Activated CD8-positive, alpha-beta T cell treated with anti-CD3 and anti-CD28 coated beads, Interleukin-2, amount 10 ng/mL, durations not matched to agents 7 days and 5 days (primary cell): ENCODE measurements around the gene CNTN4. TPM values are rescaled to one million over a fixed set of nuclear protein-coding genes. Genes with fewer than 3 reads are reported as not detected.

Experiments used
- ATAC-seq: fragments of 150-1000 bp; cut with Tn5 transposase; one replicate; pipeline ENCODE4 v1.10.0; 2021; ENCODE audit warnings: moderate library complexity
- CTCF ChIA-PET: fragments of 350-600 bp; sonication (Branson Sonifier 250); formaldehyde crosslinking; loops from one replicate; lab custom pipeline; 2021; ENCODE audit warnings: antibody characterized with exemption; lab: Charles Lee
- POLR2A ChIA-PET: fragments of 350-600 bp; sonication (Branson Sonifier 250); formaldehyde crosslinking; loops from one replicate; lab custom pipeline; 2021; ENCODE audit warnings: antibody characterized with exemption; lab: Charles Lee
- DNase-seq: peaks from one replicate; pipeline ENCODE4 v3.0.0-alpha.2; 2020
- H3K27ac Mint-ChIP-seq: one replicate; pipeline ENCODE4 v1.8.0; 2021; ENCODE audit warnings: mild to moderate bottlenecking, mixed read lengths
- H3K27me3 Mint-ChIP-seq: one replicate; pipeline ENCODE4 v1.8.0; 2021; ENCODE audit warnings: low read depth, mixed read lengths
- H3K36me3 Mint-ChIP-seq: one replicate; pipeline ENCODE4 v1.8.0; 2021; ENCODE audit warnings: low read depth, mixed read lengths
- H3K4me1 Mint-ChIP-seq: one replicate; pipeline ENCODE4 v1.8.0; 2021; ENCODE audit warnings: low read depth, mixed read lengths
- H3K4me3 Mint-ChIP-seq: one replicate; pipeline ENCODE4 v1.8.0; 2021; ENCODE audit warnings: mild to moderate bottlenecking, mixed read lengths
- H3K9me3 Mint-ChIP-seq: one replicate; pipeline ENCODE4 v1.8.0; 2022; ENCODE audit warnings: mixed read lengths; ENCODE audit not compliant: insufficient read depth
- total RNA-seq, 2 experiments: library from RNA; stranded (reverse); gene quantifications; one replicate each; pipeline ENCODE4 v1.2.3, GENCODE V29; 2021

CNTN4 gene
- total RNA-seq, 2 experiments from 2014 or later, result not detected

GRCh38 chr3:3102751-3103150, 1004.1 kb downstream of the CNTN4 start:
- ATAC-seq, result no peak
- H3K9me3 Mint-ChIP-seq, result no peaks in the 10 kb centered on the region
- no peaks in the 10 kb centered on the region for H3K36me3 Mint-ChIP-seq
- no peak overlapping the region for H3K27ac Mint-ChIP-seq
- H3K27me3 Mint-ChIP-seq, result peaks cover 8% of the 10 kb centered on the region
- H3K4me3 Mint-ChIP-seq, result no peak overlapping the region
- no peak for DNase-seq
- H3K4me1 Mint-ChIP-seq, result no peaks in the 10 kb centered on the region
- ChIA-PET CTCF (no interaction called here), POLR2A (no interaction called here)

DNA sequence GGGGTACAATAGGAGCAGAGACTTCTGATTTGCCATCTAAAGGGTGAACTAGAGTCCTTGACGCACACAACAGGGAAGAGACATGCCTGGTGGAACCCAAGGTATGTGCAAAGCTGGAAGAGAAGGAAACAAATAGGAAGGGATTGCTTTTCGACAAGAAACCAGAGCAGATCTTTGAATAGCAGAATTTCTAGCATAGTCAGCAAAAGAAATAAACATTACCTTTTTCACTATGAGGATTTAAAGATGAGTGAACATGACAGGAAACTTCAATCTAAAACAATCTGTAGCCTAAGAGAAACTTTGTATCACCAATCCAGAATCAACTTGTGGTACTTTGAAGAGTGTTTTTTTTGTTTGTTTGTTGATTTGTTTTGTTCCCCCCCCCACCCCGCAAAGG, 1006.6 kb downstream of the CNTN4 start:
- Mint-ChIP-seq H3K4me1 (no peaks in the 10 kb centered on the region), H3K4me3 (no peak overlapping the region), H3K9me3 (no peaks in the 10 kb centered on the region), H3K36me3 (no peaks in the 10 kb centered on the region), H3K27ac (no peak overlapping the region), H3K27me3 (peaks cover 13% of the 10 kb centered on the region)
- ChIA-PET POLR2A (no interaction called here), CTCF (no interaction called here)
- no peak for ATAC-seq
- DNase-seq, result no peak

DNA sequence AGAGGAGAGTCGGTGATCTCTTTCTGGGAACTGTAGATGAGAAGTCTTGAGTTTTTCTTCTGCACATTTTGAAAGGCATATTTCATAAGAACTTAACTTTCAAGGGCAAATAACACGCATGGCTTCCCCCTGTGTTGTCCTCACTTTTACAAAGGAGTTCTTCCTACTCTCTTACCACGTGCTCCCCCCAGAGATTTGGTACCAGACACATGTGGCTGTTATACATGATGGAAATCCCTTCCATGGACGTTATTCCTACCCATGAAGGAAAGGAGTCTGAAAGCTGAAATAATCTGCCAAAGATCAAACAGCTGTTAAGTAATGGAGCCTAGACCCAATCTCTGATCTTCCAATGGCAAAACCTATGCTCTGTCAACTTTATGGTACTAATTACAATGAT, 1007.1 kb downstream of the CNTN4 start:
- no peaks in the 10 kb centered on the region for H3K9me3 Mint-ChIP-seq
- CTCF ChIA-PET, result no interaction called here
- peaks cover 13% of the 10 kb centered on the region for H3K27me3 Mint-ChIP-seq
- no peaks in the 10 kb centered on the region for H3K4me1 Mint-ChIP-seq
- H3K27ac Mint-ChIP-seq, result no peak overlapping the region
- H3K4me3 Mint-ChIP-seq, result no peak overlapping the region
- POLR2A ChIA-PET, result no interaction called here
- ATAC-seq, result no peak
- H3K36me3 Mint-ChIP-seq, result no peaks in the 10 kb centered on the region
- no peak for DNase-seq

- no peak for ATAC-seq
- H3K27ac Mint-ChIP-seq, result no peak overlapping the region
- H3K9me3 Mint-ChIP-seq, result no peaks in the 10 kb centered on the region
- DNase-seq, result no peak
- no peaks in the 10 kb centered on the region for H3K36me3 Mint-ChIP-seq
- no peak overlapping the region for H3K4me3 Mint-ChIP-seq
- peaks cover 13% of the 10 kb centered on the region for H3K27me3 Mint-ChIP-seq
- H3K4me1 Mint-ChIP-seq, result no peaks in the 10 kb centered on the region
- ChIA-PET CTCF (no interaction called here), POLR2A (interaction anchor here (0.7 kb wide), 1 partner anchor 19 kb away, joined by 3 read pairs; no protein-coding TSS in a partner anchor)
Measured at GRCh38 chr3:3107181-3107580, 1008.5 kb downstream of the CNTN4 start.
